A549 (cell line): ENCODE results near the gene LYL1. TPM values are rescaled to one million over a fixed set of nuclear protein-coding genes. Genes with fewer than 3 reads are reported as not detected.
A peak's percentile ranks its signal among the peaks of the same experiment; 100 is the strongest.

ENCODE experiments used
- ATAC-seq, 2 experiments: fragments of 200-7000 bp in 1 of 2; fragments of >200 bp in 1 of 2; cut with Nextera tagmentation in 1 of 2; cut with Tn5 transposase in 1 of 2; 3 replicates each; pipeline versions ENCODE4 v1.8.0 to v1.9.1; 2018 to 2020; ENCODE audit warnings: mild to moderate bottlenecking in 1 of 2, moderate library complexity in 1 of 2
- CTCF ChIA-PET: fragments of 300-600 bp; sonication (Branson Sonifier 250); formaldehyde crosslinking; extraction: SDS; loops from one replicate; lab custom pipeline; 2021; ENCODE audit warnings: antibody characterized with exemption, inconsistent platforms; lab: Yijun Ruan, JAX
- POLR2A ChIA-PET: fragments of 350-600 bp; formaldehyde crosslinking; extraction: SDS; loops from one replicate; lab custom pipeline; 2021; ENCODE audit warnings: antibody characterized with exemption, inconsistent platforms; lab: Yijun Ruan, JAX
- DNase-seq, 2 experiments: peaks; one replicate each; pipeline versions ENCODE4 v3.0.0 to v3.0.0-alpha.2; 2011 to 2016; ENCODE audit warnings: low read depth in 1 of 2, low spot score in 1 of 2
- FAIRE-seq: peaks from 2 replicates; lab custom pipeline; 2011; peaks lifted over from hg19 to GRCh38; lab: Jason Lieb, UNC
- H3K27ac ChIP-seq, 2 experiments: fragments of >200 bp; sonication (Bioruptor Twin); formaldehyde crosslinking; 3 replicates each; pipeline ENCODE4 v1.5.1; 2016 to 2017
- H3K4me1 ChIP-seq: fragments of >200 bp; sonication (Bioruptor Twin); formaldehyde crosslinking; 3 replicates; pipeline ENCODE4 v1.6.1; 2016
- H3K4me2 ChIP-seq: fragments of >200 bp; sonication (Bioruptor Twin); formaldehyde crosslinking; 3 replicates; pipeline ENCODE4 v1.6.1; 2016
- H3K4me3 ChIP-seq: fragments of >200 bp; sonication (Bioruptor Twin); formaldehyde crosslinking; 3 replicates; pipeline ENCODE4 v1.5.1; 2016
- H3K9me3 ChIP-seq: fragments of >200 bp; sonication (Bioruptor Twin); formaldehyde crosslinking; 3 replicates; pipeline ENCODE4 v1.6.1; 2016
- CBX2 ChIP-seq: fragments of 200-600 bp; sonication (generic); IDR thresholded peaks from 2 replicates; pipeline ENCODE4 v1.6.1; 2016; ENCODE audit warnings: low read depth, mild to moderate bottlenecking, borderline replicate concordance
- CBX8 ChIP-seq: fragments of 200-600 bp; sonication (generic); IDR thresholded peaks from 2 replicates; pipeline ENCODE4 v1.6.1; 2016
- CEBPB ChIP-seq, 2 experiments: fragments of >200 bp in 1 of 2; sonication (Bioruptor Twin) in 1 of 2; formaldehyde crosslinking in 1 of 2; IDR thresholded peaks; 2 replicates each; pipeline ENCODE4 v1.6.1; 2012 to 2016
- CHD2 ChIP-seq: fragments of 150-350 bp; IDR thresholded peaks from 2 replicates; pipeline ENCODE4 v1.6.1; 2014; ENCODE audit warnings: low read length; ENCODE audit not compliant: partially characterized antibody
- EP300 ChIP-seq, 2 experiments: fragments of >200 bp; sonication (Bioruptor Twin); formaldehyde crosslinking; IDR thresholded peaks; 2 replicates in 1 of 2; 3 replicates in 1 of 2; pipeline ENCODE4 v1.6.1; 2016 to 2017
- ESRRA ChIP-seq: fragments of 150-350 bp; IDR thresholded peaks from 2 replicates; pipeline ENCODE4 v1.6.1; 2014; ENCODE audit warnings: mild to moderate bottlenecking, low read length, borderline replicate concordance
- FOSL2 ChIP-seq, 2 experiments: fragments of 450-650 bp in 1 of 2; fragments of >200 bp in 1 of 2; sonication (Bioruptor Twin) in 1 of 2; formaldehyde crosslinking; IDR thresholded peaks; 2 replicates each; pipeline versions ENCODE4 v1.5.0 to v1.6.1; 2016 to 2020; ENCODE audit warnings: mild to moderate bottlenecking in 1 of 2, moderate library complexity in 1 of 2
- FOXS1 ChIP-seq: fragments of 250-450 bp; sonication (Bioruptor Pico); IDR thresholded peaks from 2 replicates; pipeline ENCODE4 v1.5.0; 2020; ENCODE audit warnings: mild to moderate bottlenecking, moderate library complexity
- HDAC2 ChIP-seq: fragments of 200-600 bp; sonication (generic); IDR thresholded peaks from 2 replicates; pipeline ENCODE4 v1.6.1; 2016
- HEYL ChIP-seq: fragments of 250-450 bp; sonication (Bioruptor Pico); IDR thresholded peaks from 2 replicates; pipeline ENCODE4 v1.8.0; 2021; ENCODE audit warnings: mild to moderate bottlenecking, moderate library complexity
- MAZ ChIP-seq: fragments of 150-350 bp; IDR thresholded peaks from 2 replicates; pipeline ENCODE4 v1.6.1; 2014; ENCODE audit warnings: antibody characterized with exemption, low read depth, low read length, borderline replicate concordance
- MYC ChIP-seq: IDR thresholded peaks from 2 replicates; pipeline ENCODE4 v1.6.1; 2012; ENCODE audit warnings: mild to moderate bottlenecking, inconsistent platforms, low read length, improper control_type of control experiment, borderline replicate concordance
- NPAS2 ChIP-seq: fragments of 250-450 bp; sonication (Bioruptor Pico); IDR thresholded peaks from 2 replicates; pipeline ENCODE4 v1.8.0; 2022; ENCODE audit warnings: mild to moderate bottlenecking, moderate library complexity, borderline replicate concordance
- PHF8 ChIP-seq: fragments of 200-600 bp; sonication (generic); IDR thresholded peaks from 2 replicates; pipeline ENCODE4 v1.6.1; 2016; ENCODE audit warnings: low read depth, mild to moderate bottlenecking, antibody characterized with exemption, moderate library complexity, borderline replicate concordance
- POLR2A ChIP-seq: IDR thresholded peaks from 2 replicates; pipeline ENCODE4 v1.6.1; 2012; ENCODE audit warnings: mild to moderate bottlenecking, low read length
- RCOR1 ChIP-seq: fragments of 150-350 bp; IDR thresholded peaks from 2 replicates; pipeline ENCODE4 v1.6.1; 2014; ENCODE audit warnings: antibody characterized with exemption, low read length, low read depth
- TFCP2L1 ChIP-seq: fragments of 250-450 bp; sonication (Bioruptor Pico); IDR thresholded peaks from 2 replicates; pipeline ENCODE4 v1.5.0; 2021; ENCODE audit warnings: mild to moderate bottlenecking
- ZC3H11A ChIP-seq: fragments of 450-650 bp; IDR thresholded peaks from 2 replicates; pipeline ENCODE4 v1.6.1; 2014; ENCODE audit warnings: antibody characterized with exemption, mild to moderate bottlenecking
- ZNF302 ChIP-seq: fragments of 250-450 bp; sonication (Bioruptor Pico); IDR thresholded peaks from 2 replicates; pipeline ENCODE4 v1.9.0; 2021; ENCODE audit warnings: inconsistent platforms, mild to moderate bottlenecking, moderate library complexity
- WGBS: methylation state at CpG from one replicate; pipeline ENCODE4 v1.1.6; 2017; ENCODE audit errors: missing lambda C conversion rate; 5-methylcytosine and 5-hydroxymethylcytosine counted together
- polyA minus RNA-seq: library from RNA; depleted of rRNA, polyadenylated mRNA; stranded (reverse); fragments of >200 nt; gene quantifications from 2 replicates; pipeline ENCODE4 v1.2.3, GENCODE V29; 2011; rRNA and poly(A)+ RNA removed
- polyA plus RNA-seq, 4 experiments: library from polyadenylated mRNA; depleted of rRNA in 3 of 4; stranded (reverse); fragments of >200 nt; fragmentation: RNase III in 1 of 4; extraction: RNeasy Plus Mini Kit Qiagen cat#74134 plus additional on column Dnase treatment in 1 of 4; gene quantifications; 2 replicates in 3 of 4; 3 replicates in 1 of 4; pipeline ENCODE4 v1.2.3, GENCODE V29; 2011 to 2017
- TF ChIP-seq, protein P1 (sequence below): IDR thresholded peaks from 2 replicates; pipeline ENCODE4 v1.6.1; 2012; ENCODE audit warnings: low read depth, borderline replicate concordance
- TF ChIP-seq, protein P2 (sequence below): fragments of 250-450 bp; sonication (Bioruptor Pico); IDR thresholded peaks from 2 replicates; pipeline ENCODE4 v1.5.0; 2020; ENCODE audit warnings: low read depth, mild to moderate bottlenecking, moderate library complexity
- TF ChIP-seq, protein P3 (sequence below): IDR thresholded peaks from 2 replicates; pipeline ENCODE4 v1.6.1; 2012
- TF ChIP-seq, protein P4 (sequence below): fragments of 450-650 bp; IDR thresholded peaks from 2 replicates; pipeline ENCODE4 v1.6.1; 2014; ENCODE audit warnings: antibody characterized with exemption
- TF ChIP-seq, protein P5 (sequence below): fragments of 200-600 bp; sonication (generic); IDR thresholded peaks from 2 replicates; pipeline ENCODE4 v1.6.1; 2016; ENCODE audit warnings: antibody characterized with exemption, mild to moderate bottlenecking, moderate library complexity

The LYL1 gene
- polyA plus RNA-seq (2011; rRNA removed) (0.08 and 0.26 TPM in 2 replicates), polyA plus RNA-seq (2017; fragmentation: RNase III; extraction: RNeasy Plus Mini Kit Qiagen cat#74134 plus additional on column Dnase treatment) (0.30 to 0.82 TPM (median 0.39 TPM) in 3 replicates), polyA minus RNA-seq (0.15 and 0.21 TPM in 2 replicates)
- polyA plus RNA-seq (2012; cell fraction: cytosol; rRNA removed), result 0.50 and 0.82 TPM in 2 replicates
- 0.66 and 1.2 TPM in 2 replicates for polyA plus RNA-seq (2012; cell fraction: nucleus; rRNA removed)

DNA sequence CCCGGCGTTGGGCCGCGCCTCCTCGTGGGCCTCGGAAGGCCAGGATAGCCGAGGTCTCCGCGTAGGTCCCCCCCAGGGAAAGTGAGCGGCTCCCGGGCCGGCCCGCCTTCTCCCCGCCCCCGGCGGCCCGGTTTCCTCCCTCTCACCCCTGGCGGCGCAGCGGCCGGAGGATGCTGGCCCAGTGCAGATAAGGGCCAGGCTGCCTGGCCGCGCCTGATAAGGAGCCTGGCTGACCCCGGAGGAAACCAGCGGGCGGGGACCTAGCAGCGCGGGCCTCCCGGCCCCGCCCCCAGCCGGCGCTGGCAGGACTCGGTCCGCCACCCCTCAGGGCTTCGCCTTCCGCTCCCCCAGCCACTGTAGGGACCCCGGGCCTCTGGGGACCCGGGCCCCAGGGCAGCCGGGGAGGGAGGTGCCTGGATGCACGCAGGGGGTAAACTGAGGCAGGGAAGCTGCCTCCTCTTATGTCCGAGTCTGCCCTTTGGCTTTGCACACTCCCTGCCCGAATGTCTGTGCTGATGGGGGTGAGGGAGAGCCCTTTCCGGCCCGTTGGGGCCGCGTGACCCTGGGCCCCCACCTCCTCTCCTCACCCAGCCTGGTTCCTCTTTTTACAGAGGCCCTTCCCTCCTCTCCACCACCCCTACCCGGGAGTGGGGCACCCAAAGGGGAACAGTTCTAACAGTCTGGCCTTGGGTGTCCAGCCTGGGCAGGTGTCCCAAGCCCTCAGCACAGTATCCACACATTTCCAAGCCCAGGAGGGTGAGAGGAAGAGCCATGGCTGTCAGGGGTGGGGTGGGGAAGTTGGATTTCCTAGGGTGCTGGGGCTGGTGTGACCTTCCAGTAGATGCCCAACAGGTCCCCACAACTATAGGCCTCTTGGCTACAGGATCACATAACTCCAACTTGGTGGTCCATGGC is at the start of gene LYL1:
LYL1 (minus strand) TSS at position 193 of the 915 bp plus-strand sequence. CDS start 1,687 bp downstream, outside the sequence.
- Histone ChIP-seq H3K4me2 (peak within 1 kb of the TSS; percentile 58), H3K4me1 (no peaks in the 10 kb centered on the region), H3K27ac (peak within 1 kb of the TSS; percentile 30 to 73; a peak in 5 of 6 replicates), H3K9me3 (no peaks in the 10 kb centered on the region), H3K4me3 (no peak within 1 kb of the TSS)
- ChIA-PET CTCF (interaction anchor here (3.9 kb wide), 1 partner anchor 9 kb away, joined by 23 read pairs; no protein-coding TSS in a partner anchor), POLR2A (no interaction called here)
- whole genome bisulfite sequencing, result 47% methylated on average over 15 of the region's 47 CpGs
- TF ChIP-seq FOXS1 (CRISPR knock-in tag), result no peak
- TF ChIP-seq POLR2A, result no peak
- no peak for TF ChIP-seq CBX8
- TF ChIP-seq, protein P1, sequence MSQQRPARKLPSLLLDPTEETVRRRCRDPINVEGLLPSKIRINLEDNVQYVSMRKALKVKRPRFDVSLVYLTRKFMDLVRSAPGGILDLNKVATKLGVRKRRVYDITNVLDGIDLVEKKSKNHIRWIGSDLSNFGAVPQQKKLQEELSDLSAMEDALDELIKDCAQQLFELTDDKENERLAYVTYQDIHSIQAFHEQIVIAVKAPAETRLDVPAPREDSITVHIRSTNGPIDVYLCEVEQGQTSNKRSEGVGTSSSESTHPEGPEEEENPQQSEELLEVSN, result no peak
- TF ChIP-seq, protein P2, sequence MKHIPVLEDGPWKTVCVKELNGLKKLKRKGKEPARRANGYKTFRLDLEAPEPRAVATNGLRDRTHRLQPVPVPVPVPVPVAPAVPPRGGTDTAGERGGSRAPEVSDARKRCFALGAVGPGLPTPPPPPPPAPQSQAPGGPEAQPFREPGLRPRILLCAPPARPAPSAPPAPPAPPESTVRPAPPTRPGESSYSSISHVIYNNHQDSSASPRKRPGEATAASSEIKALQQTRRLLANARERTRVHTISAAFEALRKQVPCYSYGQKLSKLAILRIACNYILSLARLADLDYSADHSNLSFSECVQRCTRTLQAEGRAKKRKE (CRISPR knock-in tag), result no peak
- ATAC-seq, result peak in 1 of 2 experiments; percentile 70; a peak in 3 of 6 replicates
- peak in 1 of 2 experiments; percentile 18 for DNase-seq
- no peak for FAIRE-seq

DNA sequence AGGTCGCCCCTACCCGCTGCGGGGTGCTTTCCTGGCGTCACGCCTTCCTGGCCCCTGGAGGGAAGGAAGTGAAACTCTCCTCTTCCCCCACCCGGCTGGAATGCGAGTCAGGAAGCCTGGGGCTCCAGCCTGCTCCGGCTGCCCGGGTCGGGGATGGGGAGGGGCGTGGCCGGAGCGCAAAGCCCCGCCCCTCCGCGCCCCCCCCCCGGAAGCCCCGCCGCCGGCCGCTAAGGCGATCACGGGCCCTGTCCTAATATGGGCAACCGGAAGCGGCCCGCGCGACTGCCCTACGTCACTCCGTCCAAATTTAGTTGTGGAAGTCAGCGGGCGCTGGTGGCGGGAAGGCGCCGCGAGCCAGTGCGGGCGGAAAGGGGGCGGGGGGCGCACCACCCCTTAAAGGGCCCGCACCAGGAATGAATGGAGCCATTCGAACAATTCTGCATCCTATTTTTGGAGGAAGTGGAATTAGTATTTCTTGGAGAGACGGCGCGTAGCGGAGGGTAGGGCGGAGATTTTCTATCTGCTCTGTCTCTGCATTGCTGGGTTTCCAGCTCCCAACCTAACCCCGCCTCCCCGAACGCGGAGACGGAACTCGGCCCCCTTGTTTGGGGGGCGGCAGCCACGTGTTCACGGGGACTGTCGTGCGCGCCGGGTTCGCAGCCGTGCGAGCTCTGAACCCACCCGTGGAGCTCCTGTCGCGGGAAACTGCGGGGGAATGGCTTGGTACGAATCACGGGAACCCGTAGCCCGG is 49.1 kb upstream of the LYL1 start:
- FAIRE-seq, result no peak
- no peak for TF ChIP-seq TFCP2L1 (CRISPR knock-in tag)
- TF ChIP-seq HEYL (CRISPR knock-in tag), result no peak
- TF ChIP-seq PHF8, result no peak
- TF ChIP-seq FOXS1 (CRISPR knock-in tag), result no peak
- TF ChIP-seq ZC3H11A, result no peak
- TF ChIP-seq MAZ, result 0 out of 2 replicates have a peak, but pooled peaks have one; percentile 37
- no peak for TF ChIP-seq HDAC2
- TF ChIP-seq FOSL2 (IDR thresholded peaks at IDR 0.05), result no peak
- no peak for TF ChIP-seq FOSL2 (CRISPR knock-in tag; IDR thresholded peaks at IDR 0.05)
- peak; percentile 80 for TF ChIP-seq POLR2A
- no peak for TF ChIP-seq NPAS2
- no peak for TF ChIP-seq CBX2
- TF ChIP-seq CBX8, result no peak
- TF ChIP-seq MYC, result no peak; the same call in 1 of the 2 replicates
- no peak for TF ChIP-seq CEBPB (IDR thresholded peaks at IDR 0.05)
- TF ChIP-seq EP300 (IDR thresholded peaks at IDR 0.05), result peak in 1 of 2 experiments; percentile 48; a peak in 2 of 5 replicates
- no peak for TF ChIP-seq ZNF302
- TF ChIP-seq, protein P3, sequence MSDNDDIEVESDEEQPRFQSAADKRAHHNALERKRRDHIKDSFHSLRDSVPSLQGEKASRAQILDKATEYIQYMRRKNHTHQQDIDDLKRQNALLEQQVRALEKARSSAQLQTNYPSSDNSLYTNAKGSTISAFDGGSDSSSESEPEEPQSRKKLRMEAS, result peak; percentile 92
- no peak for TF ChIP-seq ESRRA
- no peak for TF ChIP-seq RCOR1
- no peak for TF ChIP-seq CHD2
- TF ChIP-seq, protein P4, sequence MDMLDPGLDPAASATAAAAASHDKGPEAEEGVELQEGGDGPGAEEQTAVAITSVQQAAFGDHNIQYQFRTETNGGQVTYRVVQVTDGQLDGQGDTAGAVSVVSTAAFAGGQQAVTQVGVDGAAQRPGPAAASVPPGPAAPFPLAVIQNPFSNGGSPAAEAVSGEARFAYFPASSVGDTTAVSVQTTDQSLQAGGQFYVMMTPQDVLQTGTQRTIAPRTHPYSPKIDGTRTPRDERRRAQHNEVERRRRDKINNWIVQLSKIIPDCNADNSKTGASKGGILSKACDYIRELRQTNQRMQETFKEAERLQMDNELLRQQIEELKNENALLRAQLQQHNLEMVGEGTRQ, result no peak; the same call in 1 of the 2 replicates
- TF ChIP-seq, protein P5, sequence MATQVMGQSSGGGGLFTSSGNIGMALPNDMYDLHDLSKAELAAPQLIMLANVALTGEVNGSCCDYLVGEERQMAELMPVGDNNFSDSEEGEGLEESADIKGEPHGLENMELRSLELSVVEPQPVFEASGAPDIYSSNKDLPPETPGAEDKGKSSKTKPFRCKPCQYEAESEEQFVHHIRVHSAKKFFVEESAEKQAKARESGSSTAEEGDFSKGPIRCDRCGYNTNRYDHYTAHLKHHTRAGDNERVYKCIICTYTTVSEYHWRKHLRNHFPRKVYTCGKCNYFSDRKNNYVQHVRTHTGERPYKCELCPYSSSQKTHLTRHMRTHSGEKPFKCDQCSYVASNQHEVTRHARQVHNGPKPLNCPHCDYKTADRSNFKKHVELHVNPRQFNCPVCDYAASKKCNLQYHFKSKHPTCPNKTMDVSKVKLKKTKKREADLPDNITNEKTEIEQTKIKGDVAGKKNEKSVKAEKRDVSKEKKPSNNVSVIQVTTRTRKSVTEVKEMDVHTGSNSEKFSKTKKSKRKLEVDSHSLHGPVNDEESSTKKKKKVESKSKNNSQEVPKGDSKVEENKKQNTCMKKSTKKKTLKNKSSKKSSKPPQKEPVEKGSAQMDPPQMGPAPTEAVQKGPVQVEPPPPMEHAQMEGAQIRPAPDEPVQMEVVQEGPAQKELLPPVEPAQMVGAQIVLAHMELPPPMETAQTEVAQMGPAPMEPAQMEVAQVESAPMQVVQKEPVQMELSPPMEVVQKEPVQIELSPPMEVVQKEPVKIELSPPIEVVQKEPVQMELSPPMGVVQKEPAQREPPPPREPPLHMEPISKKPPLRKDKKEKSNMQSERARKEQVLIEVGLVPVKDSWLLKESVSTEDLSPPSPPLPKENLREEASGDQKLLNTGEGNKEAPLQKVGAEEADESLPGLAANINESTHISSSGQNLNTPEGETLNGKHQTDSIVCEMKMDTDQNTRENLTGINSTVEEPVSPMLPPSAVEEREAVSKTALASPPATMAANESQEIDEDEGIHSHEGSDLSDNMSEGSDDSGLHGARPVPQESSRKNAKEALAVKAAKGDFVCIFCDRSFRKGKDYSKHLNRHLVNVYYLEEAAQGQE, result no peak

More for the DNA sequence above, 49.1 kb upstream of the LYL1 start:
- ChIA-PET CTCF (interaction anchor here (0.6 to 2.0 kb wide), 8 partner anchors 12 to 187 kb away, joined by 3 to 10 read pairs (median 4); partner anchors contain the start of gene NACC1), POLR2A (interaction anchor here (0.6 to 3.2 kb wide), 8 partner anchors 11 to 111 kb away, joined by 3 to 72 read pairs (median 8); partner anchors contain the start of gene NACC1)
- Histone ChIP-seq H3K9me3 (no peaks in the 10 kb centered on the region), H3K4me1 (peaks cover 19% of the 10 kb centered on the region), H3K4me2 (peak overlapping the region; percentile 90), H3K4me3 (peak overlapping the region; percentile 98), H3K27ac (peak overlapping the region; percentile 99 to 100)
- ATAC-seq (peak; percentile 33 to 58), DNase-seq (peak; percentile 93 to 95)
- WGBS, result 2% methylated on average over 18 of the region's 71 CpGs
